GM12892 (cell line): Measurements from ENCODE around the gene SLC6A6.
"Not testable (repeated sequence)": the region's sequence is repeated elsewhere in the genome, so short reads cannot be mapped to it uniquely, and the experiment has no call there.

Experiments
- POLR2A ChIP-seq: IDR thresholded peaks from 2 replicates; pipeline ENCODE4 v1.6.1; 2011; ENCODE audit warnings: low read depth, low read length, control low read depth
- POLR2AphosphoS5 ChIP-seq: IDR thresholded peaks from 2 replicates; pipeline ENCODE4 v1.6.1; 2011; ENCODE audit warnings: low read depth, low read length, control low read depth

GRCh38 chr3:14515526-14515925 is 113.1 kb downstream of the SLC6A6 start:
- TF ChIP-seq POLR2A, POLR2AphosphoS5: not testable (repeated sequence)
